ENCODE measurements around the gene FXYD3.
A peak's percentile ranks its signal among the peaks of the same experiment; 100 is the strongest.

FXYD3 gene

DNA sequence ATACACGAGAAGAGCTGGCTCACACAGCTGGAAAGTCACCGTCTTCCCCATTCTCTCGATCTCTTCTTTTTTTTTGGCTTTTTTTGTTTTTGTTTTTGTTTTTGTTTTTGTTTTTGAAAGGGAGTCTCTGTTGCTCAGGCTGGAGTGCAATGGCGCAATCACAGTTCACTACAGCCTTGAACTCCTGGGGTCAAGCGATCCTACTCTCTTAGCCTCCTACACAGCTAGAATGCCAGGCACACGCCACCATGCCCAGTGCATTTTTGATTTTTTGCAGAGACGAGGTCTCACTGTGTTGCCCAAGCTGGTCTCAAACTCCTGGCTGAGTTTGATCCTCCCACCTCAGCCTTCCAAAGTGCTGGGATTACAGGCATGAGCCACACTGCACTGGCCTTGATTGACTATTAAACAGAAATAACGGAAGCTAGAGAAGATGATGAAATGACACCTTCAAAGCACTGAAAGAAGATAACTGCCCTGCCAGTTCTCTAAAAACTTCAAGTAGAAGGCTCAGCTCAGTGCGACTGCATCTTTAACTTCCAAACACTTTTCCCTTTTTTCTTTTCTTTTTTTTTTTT, 4.0 kb downstream of the FXYD3 start:
- H3K9me3 ChIP-seq = no peaks in the 10 kb centered on the region
- no peak overlapping the region for H3K4me3 ChIP-seq
- TF ChIP-seq, protein P1, sequence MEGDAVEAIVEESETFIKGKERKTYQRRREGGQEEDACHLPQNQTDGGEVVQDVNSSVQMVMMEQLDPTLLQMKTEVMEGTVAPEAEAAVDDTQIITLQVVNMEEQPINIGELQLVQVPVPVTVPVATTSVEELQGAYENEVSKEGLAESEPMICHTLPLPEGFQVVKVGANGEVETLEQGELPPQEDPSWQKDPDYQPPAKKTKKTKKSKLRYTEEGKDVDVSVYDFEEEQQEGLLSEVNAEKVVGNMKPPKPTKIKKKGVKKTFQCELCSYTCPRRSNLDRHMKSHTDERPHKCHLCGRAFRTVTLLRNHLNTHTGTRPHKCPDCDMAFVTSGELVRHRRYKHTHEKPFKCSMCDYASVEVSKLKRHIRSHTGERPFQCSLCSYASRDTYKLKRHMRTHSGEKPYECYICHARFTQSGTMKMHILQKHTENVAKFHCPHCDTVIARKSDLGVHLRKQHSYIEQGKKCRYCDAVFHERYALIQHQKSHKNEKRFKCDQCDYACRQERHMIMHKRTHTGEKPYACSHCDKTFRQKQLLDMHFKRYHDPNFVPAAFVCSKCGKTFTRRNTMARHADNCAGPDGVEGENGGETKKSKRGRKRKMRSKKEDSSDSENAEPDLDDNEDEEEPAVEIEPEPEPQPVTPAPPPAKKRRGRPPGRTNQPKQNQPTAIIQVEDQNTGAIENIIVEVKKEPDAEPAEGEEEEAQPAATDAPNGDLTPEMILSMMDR (IDR thresholded peaks at IDR 0.05) = no peak
- H3K27ac ChIP-seq = no peak overlapping the region
- no peak for DNase-seq
- no peaks in the 10 kb centered on the region for H3K27me3 ChIP-seq
- intact Hi-C loops (cut with DNase I; ENCODE audit: low total_unique reads) = loop anchor here (10.0 kb wide), 1 partner anchor 595 kb away; the partner anchor contains the start of gene KMT2B
- H3K36me3 ChIP-seq = peaks cover 0 to 5% (median 0%) of the 10 kb centered on the region in 3 donors
- peaks cover 14 to 51% (median 24%) of the 10 kb centered on the region in 4 donors for H3K4me1 ChIP-seq

DNA sequence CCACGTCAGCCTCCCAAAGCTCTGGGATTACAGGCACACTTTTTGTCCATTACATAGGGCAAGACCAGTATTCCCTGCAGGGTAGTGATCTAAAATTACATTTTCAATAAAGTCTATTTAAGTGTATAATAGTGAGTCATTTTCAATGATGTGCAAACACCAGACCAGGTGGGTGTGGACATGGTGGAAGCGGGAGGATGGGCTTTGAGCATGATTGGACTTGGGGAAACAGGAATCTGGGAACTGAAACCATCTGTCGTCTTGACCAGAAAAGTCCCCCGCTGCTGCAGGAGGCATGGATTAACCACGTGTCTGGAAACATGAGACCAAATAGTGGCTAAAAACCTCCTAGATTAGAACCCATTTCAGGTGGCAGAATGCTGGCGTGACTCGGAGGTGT, 4.9 kb downstream of the FXYD3 start:
- H3K27me3 ChIP-seq = no peaks in the 10 kb centered on the region
- TF ChIP-seq, protein P1 (IDR thresholded peaks at IDR 0.05) = no peak
- H3K27ac ChIP-seq = peak overlapping the region; percentile 31 to 32
- H3K4me3 ChIP-seq = no peak overlapping the region
- H3K36me3 ChIP-seq = peaks cover 0 to 5% (median 0%) of the 10 kb centered on the region in 3 donors
- intact Hi-C loops (cut with DNase I; ENCODE audit: low total_unique reads) = loop anchor here (10.0 kb wide), 1 partner anchor 594 kb away; the partner anchor contains the start of gene KMT2B
- no peaks in the 10 kb centered on the region for H3K9me3 ChIP-seq
- DNase-seq = peak in 1 of 2 donors; percentile 60
- peaks cover 14 to 51% (median 25%) of the 10 kb centered on the region in 4 donors for H3K4me1 ChIP-seq

DNA sequence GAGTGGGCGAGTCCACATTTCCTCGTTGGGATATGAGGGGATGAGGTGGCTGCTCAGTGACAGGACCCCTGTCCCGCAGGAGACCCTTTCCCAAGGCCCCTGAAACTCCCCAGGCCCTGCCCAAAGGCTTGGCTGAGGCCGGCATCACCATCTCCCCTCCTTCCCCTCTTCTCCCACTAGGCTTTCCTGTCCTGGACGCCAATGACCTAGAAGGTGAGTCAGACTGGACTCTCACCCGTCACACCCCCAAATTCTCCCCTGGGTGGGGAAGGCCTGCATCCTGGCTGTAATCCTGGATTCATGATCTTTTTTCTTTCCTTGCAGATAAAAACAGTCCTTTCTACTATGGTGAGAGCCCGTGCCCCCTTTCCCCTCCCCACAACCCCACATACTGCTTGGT, 5.3 kb downstream of the FXYD3 start:
- Histone ChIP-seq H3K36me3 (peaks cover 0 to 5% (median 0%) of the 10 kb centered on the region in 3 donors), H3K27me3 (no peaks in the 10 kb centered on the region), H3K4me3 (no peak overlapping the region), H3K4me1 (peaks cover 14 to 54% (median 26%) of the 10 kb centered on the region in 4 donors), H3K27ac (peak overlapping the region; percentile 31 to 32), H3K9me3 (no peaks in the 10 kb centered on the region)
- DNase-seq = no peak
- TF ChIP-seq, protein P1 (IDR thresholded peaks at IDR 0.05) = no peak
- intact Hi-C loops (cut with DNase I; ENCODE audit: low total_unique reads) = loop anchor here (10.0 kb wide), 1 partner anchor 594 kb away; the partner anchor contains the start of gene KMT2B

DNA sequence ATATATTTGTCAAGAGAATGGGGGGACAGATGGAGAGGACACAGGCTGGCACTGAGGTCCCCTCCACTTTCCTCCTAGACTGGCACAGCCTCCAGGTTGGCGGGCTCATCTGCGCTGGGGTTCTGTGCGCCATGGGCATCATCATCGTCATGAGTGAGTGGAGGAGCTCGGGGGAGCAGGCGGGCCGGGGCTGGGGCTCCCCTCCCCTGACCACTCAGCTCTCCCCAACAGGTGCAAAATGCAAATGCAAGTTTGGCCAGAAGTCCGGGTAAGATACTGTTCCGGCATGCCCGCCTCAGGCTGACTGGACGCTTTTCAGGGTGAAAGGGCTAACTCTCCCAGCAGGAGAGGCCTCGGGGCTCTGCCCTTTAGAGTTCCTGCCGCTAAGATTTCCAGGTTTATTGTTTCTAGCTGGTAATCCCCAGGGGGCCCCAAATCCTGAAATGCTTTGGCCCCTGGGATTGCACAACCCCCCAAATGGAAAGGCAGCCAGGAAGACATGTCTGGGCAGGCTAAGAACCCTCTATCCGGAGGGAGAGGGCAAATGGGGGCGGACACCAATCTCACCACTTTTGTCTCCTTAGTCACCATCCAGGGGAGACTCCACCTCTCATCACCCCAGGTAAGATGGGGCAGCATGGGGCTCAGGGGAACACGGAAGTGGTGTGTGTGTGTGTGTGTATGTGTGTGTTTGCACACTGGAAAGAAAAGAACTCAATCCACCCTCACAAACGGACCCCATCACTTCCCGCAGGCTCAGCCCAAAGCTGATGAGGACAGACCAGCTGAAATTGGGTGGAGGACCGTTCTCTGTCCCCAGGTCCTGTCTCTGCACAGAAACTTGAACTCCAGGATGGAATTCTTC, 7.3 kb downstream of the FXYD3 start:
- intact Hi-C loops (cut with DNase I; ENCODE audit: low total_unique reads) = loop anchor here (2.0 to 10.0 kb wide), 2 partner anchors 18 to 592 kb away; partner anchors contain the start of gene KMT2B
- peaks cover 14 to 67% (median 33%) of the 10 kb centered on the region in 4 donors for H3K4me1 ChIP-seq
- peak overlapping the region in 1 of 2 donors; percentile 61 for H3K4me3 ChIP-seq
- peaks cover 0 to 5% (median 0%) of the 10 kb centered on the region in 3 donors for H3K36me3 ChIP-seq
- no peaks in the 10 kb centered on the region for H3K9me3 ChIP-seq
- TF ChIP-seq, protein P1 (IDR thresholded peaks at IDR 0.05) = no peak
- H3K27ac ChIP-seq = peak overlapping the region; percentile 90 to 95
- no peak for DNase-seq
- no peaks in the 10 kb centered on the region for H3K27me3 ChIP-seq

DNA sequence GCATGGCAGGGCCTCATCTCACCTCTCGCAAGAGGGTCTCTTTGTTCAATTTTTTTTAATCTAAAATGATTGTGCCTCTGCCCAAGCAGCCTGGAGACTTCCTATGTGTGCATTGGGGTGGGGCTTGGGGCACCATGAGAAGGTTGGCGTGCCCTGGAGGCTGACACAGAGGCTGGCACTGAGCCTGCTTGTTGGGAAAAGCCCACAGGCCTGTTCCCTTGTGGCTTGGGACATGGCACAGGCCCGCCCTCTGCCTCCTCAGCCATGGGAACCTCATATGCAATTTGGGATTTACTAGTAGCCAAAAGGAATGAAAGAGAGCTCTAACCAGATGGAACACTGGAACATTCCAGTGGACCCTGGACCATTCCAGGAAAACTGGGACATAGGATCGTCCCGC, 8.0 kb downstream of the FXYD3 start:
- peaks cover 14 to 67% (median 33%) of the 10 kb centered on the region in 4 donors for H3K4me1 ChIP-seq

More for the DNA sequence above, 8.0 kb downstream of the FXYD3 start:
- Histone ChIP-seq H3K27ac (peak overlapping the region; percentile 90 to 95), H3K9me3 (no peaks in the 10 kb centered on the region), H3K36me3 (peaks cover 0 to 5% (median 0%) of the 10 kb centered on the region in 3 donors), H3K27me3 (no peaks in the 10 kb centered on the region), H3K4me3 (peak overlapping the region; percentile 58 to 61)
- intact Hi-C loops (cut with DNase I; ENCODE audit: low total_unique reads) = loop anchor here (2.0 to 10.0 kb wide), 2 partner anchors 17 to 591 kb away; partner anchors contain the start of gene KMT2B
- peak; percentile 85 to 97 for DNase-seq
- TF ChIP-seq, protein P1 (IDR thresholded peaks at IDR 0.05) = no peak

All from tibial artery (tissue), 4 donors.